GM23338 (cell line): ENCODE measurements around the gene RNF5. TPM values are rescaled to one million over a fixed set of nuclear protein-coding genes. Genes with fewer than 3 reads are reported as not detected.

Source experiments
- ATAC-seq: fragments of 200-7000 bp; cut with Tn5 transposase; 3 replicates; pipeline ENCODE4 v1.9.1; 2020
- DNase-seq: peaks from one replicate; pipeline ENCODE4 v3.0.0-alpha.2; 2015; ENCODE audit warnings: low spot score
- H2AFZ ChIP-seq: fragments of 200-600 bp; sonication (generic); 2 replicates; pipeline ENCODE4 v1.8.0; 2016; ENCODE audit warnings: antibody characterized with exemption, mild to moderate bottlenecking, moderate library complexity
- H3F3A ChIP-seq: fragments of 200-600 bp; sonication (generic); replicated peaks from 2 replicates; pipeline ENCODE4 v1.8.0; 2017; ENCODE audit warnings: antibody characterized with exemption, mixed run types, low read depth
- H3K27ac ChIP-seq: fragments of 200-600 bp; sonication (generic); 2 replicates; pipeline ENCODE4 v1.6.1; 2016; ENCODE audit warnings: low read depth
- H3K27me3 ChIP-seq: fragments of 200-600 bp; sonication (generic); 2 replicates; pipeline ENCODE4 v1.8.0; 2016; ENCODE audit warnings: mild to moderate bottlenecking, mixed run types, moderate library complexity; ENCODE audit not compliant: insufficient read depth
- H3K36me3 ChIP-seq: fragments of 200-600 bp; sonication (generic); 2 replicates; pipeline ENCODE4 v1.8.0; 2016; ENCODE audit warnings: mild to moderate bottlenecking; ENCODE audit not compliant: insufficient read depth
- H3K4me1 ChIP-seq: fragments of 200-600 bp; sonication (generic); 2 replicates; pipeline ENCODE4 v1.8.0; 2016; ENCODE audit warnings: mild to moderate bottlenecking, moderate library complexity; ENCODE audit not compliant: insufficient read depth
- H3K4me2 ChIP-seq: fragments of 200-600 bp; sonication (generic); 2 replicates; pipeline ENCODE4 v1.7.1; 2017; ENCODE audit warnings: mixed run types
- H3K4me3 ChIP-seq: fragments of 200-600 bp; sonication (generic); 2 replicates; pipeline ENCODE4 v1.6.1; 2016; ENCODE audit warnings: mixed run types
- H3K79me2 ChIP-seq: fragments of 200-600 bp; sonication (generic); replicated peaks from 2 replicates; pipeline ENCODE4 v1.8.0; 2017; ENCODE audit warnings: mild to moderate bottlenecking; ENCODE audit not compliant: insufficient read depth
- H3K9me2 ChIP-seq: fragments of 200-600 bp; sonication (generic); 2 replicates; pipeline ENCODE4 v1.8.0; 2017; ENCODE audit not compliant: insufficient read depth
- H4K20me1 ChIP-seq: fragments of 200-600 bp; sonication (generic); replicated peaks from 2 replicates; pipeline ENCODE4 v1.8.0; 2017; ENCODE audit warnings: mild to moderate bottlenecking; ENCODE audit not compliant: insufficient read depth
- H3K27ac Mint-ChIP-seq: 2 replicates; pipeline ENCODE4 v1.8.0; 2020; ENCODE audit warnings: inconsistent platforms, mild to moderate bottlenecking, moderate library complexity, mixed read lengths
- H3K27me3 Mint-ChIP-seq: 3 replicates; pipeline ENCODE4 v1.8.0; 2022; ENCODE audit warnings: low read depth, mild to moderate bottlenecking, moderate library complexity, mixed read lengths, inconsistent platforms; ENCODE audit not compliant: insufficient read depth, poor library complexity
- H3K36me3 Mint-ChIP-seq: 3 replicates; pipeline ENCODE4 v1.8.0; 2021; ENCODE audit warnings: low read depth, mild to moderate bottlenecking, inconsistent platforms, moderate library complexity, mixed read lengths
- H3K4me1 Mint-ChIP-seq: 3 replicates; pipeline ENCODE4 v1.8.0; 2020; ENCODE audit warnings: mild to moderate bottlenecking, inconsistent platforms, mixed read lengths
- H3K4me3 Mint-ChIP-seq: 3 replicates; pipeline ENCODE4 v1.8.0; 2021; ENCODE audit warnings: moderate library complexity, mild to moderate bottlenecking, inconsistent platforms, mixed read lengths
- H3K9me3 Mint-ChIP-seq: 3 replicates; pipeline ENCODE4 v1.8.0; 2020; ENCODE audit warnings: moderate library complexity, mild to moderate bottlenecking, inconsistent platforms, mixed read lengths
- CREB1 ChIP-seq: fragments of 250-450 bp; sonication (Bioruptor Pico); IDR thresholded peaks from 2 replicates; pipeline ENCODE4 v1.5.0; 2020; ENCODE audit warnings: low read depth, mild to moderate bottlenecking, moderate library complexity
- EZH2 ChIP-seq: fragments of 200-600 bp; sonication (generic); IDR thresholded peaks from one replicate; pipeline ENCODE4 v1.8.0; 2017; ENCODE audit warnings: antibody characterized with exemption, mild to moderate bottlenecking, low read depth; ENCODE audit not compliant: unreplicated experiment
- EZH2phosphoT487 ChIP-seq: fragments of 200-600 bp; sonication (generic); IDR thresholded peaks from one replicate; pipeline ENCODE4 v1.8.1; 2018; ENCODE audit warnings: antibody characterized with exemption; ENCODE audit not compliant: unreplicated experiment
- JUNB ChIP-seq: IDR thresholded peaks from one replicate; pipeline ENCODE4 v1.6.1; 2016; ENCODE audit warnings: antibody characterized with exemption; ENCODE audit not compliant: unreplicated experiment
- NANOG ChIP-seq: IDR thresholded peaks from 2 replicates; pipeline ENCODE4 v1.6.1; 2016; ENCODE audit warnings: antibody characterized with exemption, borderline replicate concordance
- POLR2AphosphoS5 ChIP-seq: IDR thresholded peaks from 2 replicates; pipeline ENCODE4 v1.6.1; 2016; ENCODE audit warnings: antibody characterized with exemption, low read depth
- STAT1 ChIP-seq: IDR thresholded peaks from one replicate; pipeline ENCODE4 v1.6.1; 2016; ENCODE audit warnings: antibody characterized with exemption; ENCODE audit not compliant: unreplicated experiment
- ZNF114 ChIP-seq: fragments of 250-450 bp; sonication (Bioruptor Pico); IDR thresholded peaks from 2 replicates; pipeline ENCODE4 v1.5.0; 2020; ENCODE audit warnings: mild to moderate bottlenecking, moderate library complexity
- ZNF331 ChIP-seq: fragments of 250-450 bp; sonication (Bioruptor Pico); IDR thresholded peaks from 2 replicates; pipeline ENCODE4 v1.5.0; 2020; ENCODE audit warnings: low read depth, mild to moderate bottlenecking, moderate library complexity
- polyA plus RNA-seq: library from polyadenylated mRNA; unstranded; fragments of >200 nt; fragmentation: Nextera tagmentation; extraction: Ambion mirVana; gene quantifications from 2 replicates; pipeline ENCODE4 v1.2.1, GENCODE V29; 2016
- total RNA-seq: library from RNA; depleted of rRNA; stranded (reverse); fragments of >200 nt; shearing (Covaris generic); gene quantifications from 2 replicates; pipeline ENCODE4 v1.2.3, GENCODE V29; 2014
- TF ChIP-seq, protein P1 (sequence below): IDR thresholded peaks from 2 replicates; pipeline ENCODE4 v1.6.1; 2016; ENCODE audit warnings: antibody characterized with exemption
- TF ChIP-seq, protein P2 (sequence below): IDR thresholded peaks from one replicate; pipeline ENCODE4 v1.6.1; 2018; ENCODE audit warnings: antibody characterized with exemption; ENCODE audit not compliant: unreplicated experiment

Gene RNF5
- total and polyA plus RNA-seq, 2 experiments from 2014 or later, result 119 to 164 TPM

DNA sequence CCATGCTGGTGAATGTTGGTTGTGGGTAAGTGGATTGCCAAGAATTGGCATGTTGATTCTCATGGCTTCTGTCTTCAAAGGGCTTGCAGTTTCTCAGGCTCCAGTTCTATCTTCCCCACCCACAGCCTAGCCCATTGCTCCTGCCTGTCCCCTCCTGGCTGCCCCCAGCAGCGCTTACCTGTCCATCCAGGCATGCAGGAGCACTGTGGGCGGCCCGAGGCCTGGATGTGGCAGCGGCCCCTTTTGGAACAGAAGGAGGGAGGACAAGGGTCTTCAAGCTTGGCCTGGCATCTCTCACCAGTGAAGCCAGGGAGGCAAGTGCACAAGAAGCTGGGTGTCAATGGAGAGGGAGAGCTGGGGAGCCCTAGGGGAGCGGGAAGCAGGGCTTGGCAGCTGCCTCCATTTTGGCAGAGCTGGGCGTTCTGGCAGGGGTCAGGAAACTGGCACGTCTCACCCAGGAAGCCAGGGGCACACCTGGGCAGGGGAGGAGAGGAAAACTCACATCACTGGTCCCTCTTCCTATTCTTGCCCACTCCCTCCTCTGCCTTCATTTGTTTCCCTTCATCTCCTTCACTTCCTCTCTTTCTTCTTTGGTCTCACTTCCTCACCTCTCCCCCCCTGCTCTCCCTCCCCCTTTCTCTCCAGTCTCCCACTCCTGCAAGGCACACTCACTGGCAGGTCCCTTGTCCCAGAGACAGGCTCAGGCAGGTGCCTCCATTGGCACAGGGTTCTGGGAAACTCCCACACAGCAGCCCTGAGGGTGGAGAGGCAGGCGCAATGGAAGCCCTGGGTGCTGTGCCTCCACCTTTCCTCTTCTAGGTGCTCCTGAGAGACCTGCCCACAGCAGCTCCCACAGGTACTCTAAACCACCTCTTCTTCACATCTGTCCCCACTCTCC is 44.4 kb downstream of the RNF5 start (continued):
- TF ChIP-seq EZH2, result no peak
- TF ChIP-seq ZNF114 (CRISPR knock-in tag), result no peak
- no peak for TF ChIP-seq CREB1 (CRISPR knock-in tag)
- TF ChIP-seq, protein P1, sequence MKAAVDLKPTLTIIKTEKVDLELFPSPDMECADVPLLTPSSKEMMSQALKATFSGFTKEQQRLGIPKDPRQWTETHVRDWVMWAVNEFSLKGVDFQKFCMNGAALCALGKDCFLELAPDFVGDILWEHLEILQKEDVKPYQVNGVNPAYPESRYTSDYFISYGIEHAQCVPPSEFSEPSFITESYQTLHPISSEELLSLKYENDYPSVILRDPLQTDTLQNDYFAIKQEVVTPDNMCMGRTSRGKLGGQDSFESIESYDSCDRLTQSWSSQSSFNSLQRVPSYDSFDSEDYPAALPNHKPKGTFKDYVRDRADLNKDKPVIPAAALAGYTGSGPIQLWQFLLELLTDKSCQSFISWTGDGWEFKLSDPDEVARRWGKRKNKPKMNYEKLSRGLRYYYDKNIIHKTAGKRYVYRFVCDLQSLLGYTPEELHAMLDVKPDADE, result no peak
- TF ChIP-seq EZH2phosphoT487, result no peak
- no peak for TF ChIP-seq STAT1

DNA sequence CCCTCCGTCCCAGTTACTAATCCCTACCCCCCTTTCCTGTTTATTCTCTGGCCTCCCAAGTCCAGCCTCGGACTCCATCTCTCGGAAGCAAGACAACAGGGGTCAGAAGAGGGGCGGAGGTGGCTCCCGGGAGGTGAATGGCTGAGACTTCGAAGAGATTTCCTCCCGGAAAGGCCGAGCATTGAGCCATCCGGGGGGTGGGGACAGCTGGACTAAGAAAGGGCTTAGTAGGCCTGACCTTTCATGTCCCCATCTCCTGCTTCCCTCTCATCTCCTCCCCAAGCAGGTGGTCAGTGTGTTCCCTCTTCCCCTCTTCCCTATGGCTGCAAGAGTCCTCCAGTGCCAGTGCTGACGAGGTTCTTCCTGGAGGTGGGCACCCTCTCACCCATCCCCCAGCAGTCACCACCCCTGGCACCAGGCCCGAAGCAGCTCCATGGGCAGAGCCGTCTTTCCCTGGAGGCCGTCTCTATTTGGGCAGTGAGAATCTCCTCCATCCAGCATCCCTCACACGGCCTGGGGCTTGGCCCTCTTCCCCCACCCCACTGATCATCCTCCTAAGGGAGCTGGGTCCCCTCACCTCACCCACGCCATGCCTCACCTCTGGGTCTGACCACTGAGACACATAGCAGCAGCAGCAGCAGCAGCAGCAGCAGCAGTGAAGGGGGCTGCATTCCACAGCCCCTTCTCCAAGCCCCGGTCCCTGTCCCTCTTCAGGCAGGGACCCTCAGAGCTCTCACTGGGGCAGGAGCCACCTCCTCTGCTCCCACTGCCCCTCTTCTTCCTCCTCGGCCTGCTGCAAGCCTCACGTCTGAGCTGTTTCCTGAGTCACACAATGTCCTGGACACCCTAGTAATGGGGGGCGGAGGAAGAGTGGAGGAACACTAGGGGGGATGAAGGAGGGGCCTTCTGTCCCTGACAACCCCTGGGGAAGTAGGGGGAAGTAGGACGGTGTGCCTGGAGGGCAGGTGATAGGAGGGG is 45.3 kb downstream of the RNF5 start, which contains the start of gene NOTCH4:
Gene NOTCH4 (minus strand): TSS at position 810 of the 978 bp plus-strand sequence. CDS start 139 bp downstream, at position 671.
- H3K27me3 ChIP-seq, result no peaks in the 10 kb centered on the region
- H3K79me2 ChIP-seq, result no peaks in the 10 kb centered on the region
- DNase-seq (no peak), ATAC-seq (no peak; the same call in 2 of the 3 replicates)
- H4K20me1 ChIP-seq, result no peaks in the 10 kb centered on the region
- H3K36me3 Mint-ChIP-seq, result no peaks in the 10 kb centered on the region
- H3K36me3 ChIP-seq, result no peaks in the 10 kb centered on the region
- no peaks in the 10 kb centered on the region for H3F3A ChIP-seq
- H3K4me2 ChIP-seq, result no peak within 1 kb of the TSS
- peaks cover 7% of the 10 kb centered on the region for H3K27me3 Mint-ChIP-seq
- 0 out of 2 replicates have a peak, but pooled peaks cover 3% of the 10 kb centered on the region for H3K9me2 ChIP-seq
- no peak within 1 kb of the TSS; the same call in 1 of the 2 replicates for H3K27ac Mint-ChIP-seq
- peaks cover 12% of the 10 kb centered on the region; the same call in 2 of the 3 replicates for H3K4me1 Mint-ChIP-seq
- no peaks in the 10 kb centered on the region for H3K4me1 ChIP-seq
- no peak within 1 kb of the TSS for H3K4me3 Mint-ChIP-seq
- no peaks in the 10 kb centered on the region for H3K9me3 Mint-ChIP-seq
- no peak within 1 kb of the TSS for H3K27ac ChIP-seq
- no peak within 1 kb of the TSS for H3K4me3 ChIP-seq
- H2AFZ ChIP-seq, result peak within 1 kb of the TSS; percentile 72
- TF ChIP-seq NANOG (no peak), CREB1 (CRISPR knock-in tag) (no peak), EZH2 (no peak), POLR2AphosphoS5 (no peak), ZNF331 (CRISPR knock-in tag) (no peak), EZH2phosphoT487 (no peak), ZNF114 (CRISPR knock-in tag) (no peak), JUNB (no peak)
- TF ChIP-seq, protein P1, result no peak
- TF ChIP-seq, protein P2, sequence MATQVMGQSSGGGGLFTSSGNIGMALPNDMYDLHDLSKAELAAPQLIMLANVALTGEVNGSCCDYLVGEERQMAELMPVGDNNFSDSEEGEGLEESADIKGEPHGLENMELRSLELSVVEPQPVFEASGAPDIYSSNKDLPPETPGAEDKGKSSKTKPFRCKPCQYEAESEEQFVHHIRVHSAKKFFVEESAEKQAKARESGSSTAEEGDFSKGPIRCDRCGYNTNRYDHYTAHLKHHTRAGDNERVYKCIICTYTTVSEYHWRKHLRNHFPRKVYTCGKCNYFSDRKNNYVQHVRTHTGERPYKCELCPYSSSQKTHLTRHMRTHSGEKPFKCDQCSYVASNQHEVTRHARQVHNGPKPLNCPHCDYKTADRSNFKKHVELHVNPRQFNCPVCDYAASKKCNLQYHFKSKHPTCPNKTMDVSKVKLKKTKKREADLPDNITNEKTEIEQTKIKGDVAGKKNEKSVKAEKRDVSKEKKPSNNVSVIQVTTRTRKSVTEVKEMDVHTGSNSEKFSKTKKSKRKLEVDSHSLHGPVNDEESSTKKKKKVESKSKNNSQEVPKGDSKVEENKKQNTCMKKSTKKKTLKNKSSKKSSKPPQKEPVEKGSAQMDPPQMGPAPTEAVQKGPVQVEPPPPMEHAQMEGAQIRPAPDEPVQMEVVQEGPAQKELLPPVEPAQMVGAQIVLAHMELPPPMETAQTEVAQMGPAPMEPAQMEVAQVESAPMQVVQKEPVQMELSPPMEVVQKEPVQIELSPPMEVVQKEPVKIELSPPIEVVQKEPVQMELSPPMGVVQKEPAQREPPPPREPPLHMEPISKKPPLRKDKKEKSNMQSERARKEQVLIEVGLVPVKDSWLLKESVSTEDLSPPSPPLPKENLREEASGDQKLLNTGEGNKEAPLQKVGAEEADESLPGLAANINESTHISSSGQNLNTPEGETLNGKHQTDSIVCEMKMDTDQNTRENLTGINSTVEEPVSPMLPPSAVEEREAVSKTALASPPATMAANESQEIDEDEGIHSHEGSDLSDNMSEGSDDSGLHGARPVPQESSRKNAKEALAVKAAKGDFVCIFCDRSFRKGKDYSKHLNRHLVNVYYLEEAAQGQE, result no peak
